Panc1 (cell line): ENCODE measurements around the gene PDE3A. TPM values are rescaled to one million over a fixed set of nuclear protein-coding genes. Genes with fewer than 3 reads are reported as not detected.

ENCODE experiments used
- ATAC-seq: fragments of 200-7000 bp; cut with Tn5 transposase; 2 replicates; pipeline ENCODE4 v1.9.1; 2020; ENCODE audit warnings: mild to moderate bottlenecking, moderate library complexity
- BruUV-seq: library from RNA; stranded (reverse); fragments of 400-500 nt; replicated peaks from 2 replicates; lab custom pipeline; 2021; lab: Mats Ljungman, UMichigan
- CTCF ChIA-PET: fragments of 300-600 bp; sonication (Branson Sonifier 250); formaldehyde crosslinking; loops from one replicate; lab custom pipeline; 2022; ENCODE audit warnings: antibody characterized with exemption; lab: Charles Lee
- POLR2A ChIA-PET: fragments of 300-600 bp; sonication (Branson Sonifier 250); formaldehyde crosslinking; loops from one replicate; lab custom pipeline; 2022; ENCODE audit warnings: antibody characterized with exemption; lab: Charles Lee
- DNase-seq: peaks from one replicate; pipeline ENCODE4 v3.0.0-alpha.2; 2010; ENCODE audit warnings: low read depth, low spot score
- H3K27ac ChIP-seq: 2 replicates; pipeline ENCODE4 v1.5.1; 2011; ENCODE audit warnings: mild to moderate bottlenecking, low read length, inconsistent platforms
- H3K27me3 ChIP-seq: fragments of 200-500 bp; sonication (Bioruptor generic); 2 replicates; pipeline ENCODE4 v1.6.0; 2014; ENCODE audit warnings: low read length, inconsistent platforms; ENCODE audit not compliant: control insufficient read depth, insufficient read depth
- H3K36me3 ChIP-seq: fragments of 200-500 bp; sonication (Bioruptor generic); 2 replicates; pipeline ENCODE4 v1.5.1; 2014; ENCODE audit warnings: inconsistent platforms, mild to moderate bottlenecking, low read length, moderate library complexity; ENCODE audit not compliant: control insufficient read depth, insufficient read depth
- H3K4me1 ChIP-seq: 2 replicates; pipeline ENCODE4 v1.5.1; 2011; ENCODE audit warnings: inconsistent platforms, mild to moderate bottlenecking, low read length, moderate library complexity; ENCODE audit not compliant: control insufficient read depth, insufficient read depth
- H3K4me3 ChIP-seq, 2 experiments: 2 replicates each; pipeline ENCODE4 v1.5.1; 2011 to 2012; ENCODE audit warnings: low read depth in 2 of 2, low read length in 2 of 2, mild to moderate bottlenecking in 2 of 2, inconsistent platforms in 1 of 2, moderate library complexity in 1 of 2
- H3K9me3 ChIP-seq: fragments of 200-500 bp; sonication (Bioruptor generic); 2 replicates; pipeline ENCODE4 v1.5.1; 2014; ENCODE audit warnings: low read depth, mild to moderate bottlenecking, inconsistent platforms, low read length, moderate library complexity; ENCODE audit not compliant: control insufficient read depth, insufficient read depth
- POLR2AphosphoS5 ChIP-seq: IDR thresholded peaks from 2 replicates; pipeline ENCODE4 v1.6.1; 2012; ENCODE audit warnings: mild to moderate bottlenecking, low read depth, low read length, moderate library complexity
- SIN3A ChIP-seq: IDR thresholded peaks from 2 replicates; pipeline ENCODE4 v1.6.1; 2012; ENCODE audit warnings: low read depth, mild to moderate bottlenecking, low read length, moderate library complexity, borderline replicate concordance; ENCODE audit not compliant: insufficient read depth
- TCF7L2 ChIP-seq: IDR thresholded peaks from 2 replicates; pipeline ENCODE4 v1.6.1; 2011; ENCODE audit warnings: mild to moderate bottlenecking, low read depth, low read length, inconsistent platforms
- in situ Hi-C: cut with HindIII; loops from 2 replicates; pipeline ENCODE4 v1.10.0; 2016; ENCODE audit warnings: low sequenced_read_pairs, low pct_unique_long_range_greater_than_20kb
- intact Hi-C: fragments of 100-400 bp; cut with micrococcal nuclease; formaldehyde crosslinking; loops from one replicate; pipeline ENCODE4 v1.10.0; 2022; ENCODE audit not compliant: unreplicated experiment
- total RNA-seq: library from RNA; stranded (reverse); gene quantifications from one replicate; pipeline ENCODE4 v1.2.1, GENCODE V29; 2021; ENCODE audit not compliant: unreplicated experiment
- TF ChIP-seq, protein P1 (sequence below), 2 experiments: IDR thresholded peaks; 2 replicates each; pipeline ENCODE4 v1.6.1; 2011 to 2012; ENCODE audit warnings: low read depth in 2 of 2, control low read depth in 1 of 2, low read length in 1 of 2, mild to moderate bottlenecking in 1 of 2, moderate library complexity in 1 of 2; ENCODE audit not compliant: insufficient read depth in 1 of 2
- TF ChIP-seq, protein P2 (sequence below): fragments of 450-650 bp; IDR thresholded peaks from 2 replicates; pipeline ENCODE4 v1.5.1; 2017; ENCODE audit warnings: mild to moderate bottlenecking

The PDE3A gene
- total RNA-seq, 1 experiment from 2014 or later = 0.03 TPM

GRCh38 chr12:20513189-20513588 is 144.9 kb downstream of the PDE3A start:
- POLR2A ChIA-PET = no interaction called here
- CTCF ChIA-PET = no interaction called here
- no peaks in the 10 kb centered on the region for H3K27me3 ChIP-seq
- H3K4me1 ChIP-seq = no peaks in the 10 kb centered on the region
- H3K4me3 ChIP-seq = no peak overlapping the region
- no peaks in the 10 kb centered on the region for H3K36me3 ChIP-seq
- intact Hi-C loops (no loop called here), in situ Hi-C loops (no loop called here)
- no peaks in the 10 kb centered on the region for H3K9me3 ChIP-seq
- TF ChIP-seq SIN3A (no peak), TCF7L2 (no peak), POLR2AphosphoS5 (no peak)
- TF ChIP-seq, protein P1, sequence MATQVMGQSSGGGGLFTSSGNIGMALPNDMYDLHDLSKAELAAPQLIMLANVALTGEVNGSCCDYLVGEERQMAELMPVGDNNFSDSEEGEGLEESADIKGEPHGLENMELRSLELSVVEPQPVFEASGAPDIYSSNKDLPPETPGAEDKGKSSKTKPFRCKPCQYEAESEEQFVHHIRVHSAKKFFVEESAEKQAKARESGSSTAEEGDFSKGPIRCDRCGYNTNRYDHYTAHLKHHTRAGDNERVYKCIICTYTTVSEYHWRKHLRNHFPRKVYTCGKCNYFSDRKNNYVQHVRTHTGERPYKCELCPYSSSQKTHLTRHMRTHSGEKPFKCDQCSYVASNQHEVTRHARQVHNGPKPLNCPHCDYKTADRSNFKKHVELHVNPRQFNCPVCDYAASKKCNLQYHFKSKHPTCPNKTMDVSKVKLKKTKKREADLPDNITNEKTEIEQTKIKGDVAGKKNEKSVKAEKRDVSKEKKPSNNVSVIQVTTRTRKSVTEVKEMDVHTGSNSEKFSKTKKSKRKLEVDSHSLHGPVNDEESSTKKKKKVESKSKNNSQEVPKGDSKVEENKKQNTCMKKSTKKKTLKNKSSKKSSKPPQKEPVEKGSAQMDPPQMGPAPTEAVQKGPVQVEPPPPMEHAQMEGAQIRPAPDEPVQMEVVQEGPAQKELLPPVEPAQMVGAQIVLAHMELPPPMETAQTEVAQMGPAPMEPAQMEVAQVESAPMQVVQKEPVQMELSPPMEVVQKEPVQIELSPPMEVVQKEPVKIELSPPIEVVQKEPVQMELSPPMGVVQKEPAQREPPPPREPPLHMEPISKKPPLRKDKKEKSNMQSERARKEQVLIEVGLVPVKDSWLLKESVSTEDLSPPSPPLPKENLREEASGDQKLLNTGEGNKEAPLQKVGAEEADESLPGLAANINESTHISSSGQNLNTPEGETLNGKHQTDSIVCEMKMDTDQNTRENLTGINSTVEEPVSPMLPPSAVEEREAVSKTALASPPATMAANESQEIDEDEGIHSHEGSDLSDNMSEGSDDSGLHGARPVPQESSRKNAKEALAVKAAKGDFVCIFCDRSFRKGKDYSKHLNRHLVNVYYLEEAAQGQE (IDR thresholded peaks at IDR 0.05; ENCODE audit: insufficient read depth in 1 of 2, low read depth in 2 of 2, low read length in 1 of 2) = no peak
- TF ChIP-seq, protein P2, sequence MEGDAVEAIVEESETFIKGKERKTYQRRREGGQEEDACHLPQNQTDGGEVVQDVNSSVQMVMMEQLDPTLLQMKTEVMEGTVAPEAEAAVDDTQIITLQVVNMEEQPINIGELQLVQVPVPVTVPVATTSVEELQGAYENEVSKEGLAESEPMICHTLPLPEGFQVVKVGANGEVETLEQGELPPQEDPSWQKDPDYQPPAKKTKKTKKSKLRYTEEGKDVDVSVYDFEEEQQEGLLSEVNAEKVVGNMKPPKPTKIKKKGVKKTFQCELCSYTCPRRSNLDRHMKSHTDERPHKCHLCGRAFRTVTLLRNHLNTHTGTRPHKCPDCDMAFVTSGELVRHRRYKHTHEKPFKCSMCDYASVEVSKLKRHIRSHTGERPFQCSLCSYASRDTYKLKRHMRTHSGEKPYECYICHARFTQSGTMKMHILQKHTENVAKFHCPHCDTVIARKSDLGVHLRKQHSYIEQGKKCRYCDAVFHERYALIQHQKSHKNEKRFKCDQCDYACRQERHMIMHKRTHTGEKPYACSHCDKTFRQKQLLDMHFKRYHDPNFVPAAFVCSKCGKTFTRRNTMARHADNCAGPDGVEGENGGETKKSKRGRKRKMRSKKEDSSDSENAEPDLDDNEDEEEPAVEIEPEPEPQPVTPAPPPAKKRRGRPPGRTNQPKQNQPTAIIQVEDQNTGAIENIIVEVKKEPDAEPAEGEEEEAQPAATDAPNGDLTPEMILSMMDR = no peak
- BruUV-seq = no TSS peak
- no peak overlapping the region for H3K27ac ChIP-seq
- DNase-seq (no peak), ATAC-seq (no peak)

DNA sequence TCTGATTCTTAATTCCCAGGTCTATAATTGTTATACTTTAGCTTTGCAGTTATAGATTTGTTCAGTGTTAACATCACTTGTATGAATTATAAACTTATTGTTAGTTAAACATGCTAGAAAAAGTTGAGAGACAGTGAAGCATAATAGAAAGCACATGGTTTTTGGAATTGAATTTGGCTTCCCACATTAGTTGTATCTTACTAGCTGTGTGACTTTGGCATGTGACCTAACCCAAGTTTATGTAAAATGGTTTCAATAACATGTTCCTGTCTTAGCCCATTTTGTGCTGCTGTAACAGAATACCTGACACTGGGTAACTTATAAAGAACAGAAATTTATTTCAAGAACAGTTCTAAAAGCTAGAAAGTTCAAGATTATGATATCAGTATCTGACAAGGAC is 146.3 kb downstream of the PDE3A start:
- in situ Hi-C loops = no loop called here
- BruUV-seq = no TSS peak
- H3K36me3 ChIP-seq = no peaks in the 10 kb centered on the region
- H3K27ac ChIP-seq = no peak overlapping the region
- intact Hi-C loops = no loop called here
- no peak overlapping the region for H3K4me3 ChIP-seq
- H3K27me3 ChIP-seq = no peaks in the 10 kb centered on the region
- H3K9me3 ChIP-seq = no peaks in the 10 kb centered on the region
- CTCF ChIA-PET = no interaction called here
- H3K4me1 ChIP-seq = no peaks in the 10 kb centered on the region
- DNase-seq (no peak), ATAC-seq (no peak)
- TF ChIP-seq, protein P1 (IDR thresholded peaks at IDR 0.05; ENCODE audit: insufficient read depth in 1 of 2, low read depth in 2 of 2, low read length in 1 of 2) = no peak
- TF ChIP-seq TCF7L2 = no peak
- no peak for TF ChIP-seq SIN3A
- TF ChIP-seq POLR2AphosphoS5 = no peak
- TF ChIP-seq, protein P2 = no peak
- POLR2A ChIA-PET = no interaction called here
